Fibroblast of lung (primary cell): ENCODE measurements around the gene PEX11A. TPM values are rescaled to one million over a fixed set of nuclear protein-coding genes. Genes with fewer than 3 reads are reported as not detected.

Source experiments
- DNase-seq, 2 donors: peaks; one replicate each; pipeline versions ENCODE4 v3.0.0 to v3.0.0-alpha.2; 2010; ENCODE audit warnings: low read depth in 2 of 2
- H2AFZ ChIP-seq: 2 replicates; pipeline ENCODE4 v1.5.1; 2012; ENCODE audit warnings: low read length, control low read depth, inconsistent platforms
- H3K27ac ChIP-seq: 2 replicates; pipeline ENCODE4 v1.5.1; 2011; ENCODE audit warnings: low read length, control low read depth; ENCODE audit not compliant: insufficient read depth
- H3K27me3 ChIP-seq: 2 replicates; pipeline ENCODE4 v1.5.1; 2011; ENCODE audit warnings: mild to moderate bottlenecking, low read length; ENCODE audit not compliant: control insufficient read depth, insufficient read depth
- H3K36me3 ChIP-seq: 2 replicates; pipeline ENCODE4 v1.5.1; 2011; ENCODE audit warnings: low read length; ENCODE audit not compliant: control insufficient read depth, insufficient read depth
- H3K4me1 ChIP-seq: 2 replicates; pipeline ENCODE4 v1.5.1; 2011; ENCODE audit warnings: low read length; ENCODE audit not compliant: control insufficient read depth, insufficient read depth; ENCODE audit errors: extremely low read depth
- H3K4me2 ChIP-seq: 2 replicates; pipeline ENCODE4 v1.5.1; 2011; ENCODE audit warnings: low read length, control low read depth; ENCODE audit not compliant: insufficient read depth; ENCODE audit errors: extremely low read depth
- H3K4me3 ChIP-seq, 4 experiments: fragments of 200-600 bp in 1 of 4; sonication (generic) in 1 of 4; replicated peaks in 1 of 4; 2 replicates each; pipeline ENCODE4 v1.5.1; 2011 to 2016; ENCODE audit warnings: low read length in 4 of 4, low read depth in 3 of 4, mild to moderate bottlenecking in 3 of 4, control low read depth in 2 of 4, inconsistent platforms in 1 of 4, mixed read lengths in 1 of 4; ENCODE audit not compliant: insufficient read depth in 1 of 4; ENCODE audit errors: control extremely low read depth in 1 of 4
- H3K79me2 ChIP-seq: 2 replicates; pipeline ENCODE4 v1.5.1; 2012; ENCODE audit warnings: mild to moderate bottlenecking, low read length, inconsistent platforms; ENCODE audit not compliant: control insufficient read depth, insufficient read depth
- H3K9ac ChIP-seq: 2 replicates; pipeline ENCODE4 v1.5.1; 2011; ENCODE audit warnings: mild to moderate bottlenecking, low read length, control low read depth; ENCODE audit not compliant: insufficient read depth
- H3K9me3 ChIP-seq: 2 replicates; pipeline ENCODE4 v1.5.1; 2012; ENCODE audit warnings: low read depth, low read length; ENCODE audit not compliant: control insufficient read depth, insufficient read depth
- H4K20me1 ChIP-seq: 2 replicates; pipeline ENCODE4 v1.5.1; 2011; ENCODE audit warnings: low read length; ENCODE audit not compliant: control insufficient read depth, insufficient read depth; ENCODE audit errors: extremely low read depth
- CTCF ChIP-seq, 2 donors: IDR thresholded peaks in 1 of 2; conservative IDR thresholded peaks in 1 of 2; 1 replicate in 1 of 2; 2 replicates in 1 of 2; pipeline ENCODE4 v1.5.1; 2011 to 2012; ENCODE audit warnings: low read length in 2 of 2, control low read depth in 1 of 2, inconsistent platforms in 1 of 2, low read depth in 1 of 2, mild to moderate bottlenecking in 1 of 2
- EZH2 ChIP-seq: IDR thresholded peaks from 2 replicates; pipeline ENCODE4 v1.5.1; 2012; ENCODE audit warnings: low read length, control low read depth, mild to moderate bottlenecking; ENCODE audit errors: missing control alignments
- polyA plus RNA-seq, 2 donors: library from polyadenylated mRNA; depleted of rRNA in 1 of 2; stranded (reverse) in 1 of 2; unstranded in 1 of 2; fragments of >200 nt; gene quantifications; 2 replicates each; pipeline ENCODE4 v1.2.1, GENCODE V29; 2011 to 2012; ENCODE audit warnings: missing spikeins in 1 of 2
- total RNA-seq: library from RNA; depleted of rRNA; stranded (reverse); fragments of >200 nt; gene quantifications from 2 replicates; pipeline ENCODE4 v1.2.1, GENCODE V29; 2014

PEX11A gene
- total and polyA plus RNA-seq, 2 donors (not counting 1 experiment from before 2014, with no cell fraction given): 6.6 to 11.7 TPM

- H2AFZ ChIP-seq: no peak overlapping the region
- no peaks in the 10 kb centered on the region for H3K79me2 ChIP-seq
- no peak for DNase-seq
- H4K20me1 ChIP-seq: no peaks in the 10 kb centered on the region
- no peak overlapping the region for H3K4me3 ChIP-seq
- H3K36me3 ChIP-seq: peaks cover 6% of the 10 kb centered on the region
- TF ChIP-seq CTCF (conservative IDR thresholded peaks at IDR 0.05 in 1 of 2, IDR thresholded peaks at IDR 0.05 in 1 of 2; ENCODE audit: low read depth in 1 of 2, low read length in 2 of 2) (no peak), EZH2 (no peak)
- no peaks in the 10 kb centered on the region for H3K27me3 ChIP-seq
- H3K4me1 ChIP-seq: no peaks in the 10 kb centered on the region
- H3K9ac ChIP-seq: no peak overlapping the region
- H3K9me3 ChIP-seq: no peaks in the 10 kb centered on the region
- H3K27ac ChIP-seq: no peak overlapping the region
- no peak overlapping the region for H3K4me2 ChIP-seq
Measured at GRCh38 chr15:89646416-89647141, 44.0 kb downstream of the PEX11A start.

- H3K9ac ChIP-seq: no peak overlapping the region
- H3K9me3 ChIP-seq: no peaks in the 10 kb centered on the region
- H3K36me3 ChIP-seq: peaks cover 10% of the 10 kb centered on the region
- no peak overlapping the region for H2AFZ ChIP-seq
- no peaks in the 10 kb centered on the region for H3K79me2 ChIP-seq
- no peak for TF ChIP-seq EZH2
- TF ChIP-seq CTCF (conservative IDR thresholded peaks at IDR 0.05 in 1 of 2, IDR thresholded peaks at IDR 0.05 in 1 of 2; ENCODE audit: low read depth in 1 of 2, low read length in 2 of 2): no peak
- H3K4me3 ChIP-seq: no peak overlapping the region
- no peaks in the 10 kb centered on the region for H3K27me3 ChIP-seq
- H3K4me1 ChIP-seq: no peaks in the 10 kb centered on the region
- H3K27ac ChIP-seq: no peak overlapping the region
- H3K4me2 ChIP-seq: no peak overlapping the region
- DNase-seq: no peak
- H4K20me1 ChIP-seq: no peaks in the 10 kb centered on the region
Measured at GRCh38 chr15:89645680-89646079, 44.9 kb downstream of the PEX11A start.

GRCh38 chr15:89642106-89642505 lies 48.4 kb downstream of the PEX11A start:
- DNase-seq: no peak
- no peaks in the 10 kb centered on the region for H3K27me3 ChIP-seq
- H3K9me3 ChIP-seq: no peaks in the 10 kb centered on the region
- H2AFZ ChIP-seq: no peak overlapping the region
- TF ChIP-seq CTCF (conservative IDR thresholded peaks at IDR 0.05 in 1 of 2, IDR thresholded peaks at IDR 0.05 in 1 of 2; ENCODE audit: low read depth in 1 of 2, low read length in 2 of 2): no peak
- TF ChIP-seq EZH2: no peak
- no peak overlapping the region for H3K9ac ChIP-seq
- no peaks in the 10 kb centered on the region for H3K4me1 ChIP-seq
- H3K4me3 ChIP-seq: no peak overlapping the region
- H3K4me2 ChIP-seq: no peak overlapping the region
- H3K36me3 ChIP-seq: peaks cover 7% of the 10 kb centered on the region
- no peaks in the 10 kb centered on the region for H4K20me1 ChIP-seq
- no peaks in the 10 kb centered on the region for H3K79me2 ChIP-seq
- H3K27ac ChIP-seq: no peak overlapping the region
